ENCODE data around the gene POLE. TPM values are rescaled to one million over a fixed set of nuclear protein-coding genes. Genes with fewer than 3 reads are reported as not detected.

The POLE gene
- total and polyA plus RNA-seq, 10 of the 15 experiments (the other 5 are each of a cell fraction or from before 2014, with no cell fraction given), result 2.3 to 103 (median 37.1) TPM

GRCh38 chr12:132614029-132614428, 73.1 kb downstream of the POLE start (continued):
- TF ChIP-seq POLR2AphosphoS2 (IDR thresholded peaks at IDR 0.05; ENCODE audit: low read depth, low read length), result no peak
- TF ChIP-seq, protein P1, sequence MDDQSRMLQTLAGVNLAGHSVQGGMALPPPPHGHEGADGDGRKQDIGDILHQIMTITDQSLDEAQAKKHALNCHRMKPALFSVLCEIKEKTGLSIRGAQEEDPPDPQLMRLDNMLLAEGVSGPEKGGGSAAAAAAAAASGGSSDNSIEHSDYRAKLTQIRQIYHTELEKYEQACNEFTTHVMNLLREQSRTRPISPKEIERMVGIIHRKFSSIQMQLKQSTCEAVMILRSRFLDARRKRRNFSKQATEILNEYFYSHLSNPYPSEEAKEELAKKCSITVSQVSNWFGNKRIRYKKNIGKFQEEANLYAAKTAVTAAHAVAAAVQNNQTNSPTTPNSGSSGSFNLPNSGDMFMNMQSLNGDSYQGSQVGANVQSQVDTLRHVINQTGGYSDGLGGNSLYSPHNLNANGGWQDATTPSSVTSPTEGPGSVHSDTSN (IDR thresholded peaks at IDR 0.05; ENCODE audit: insufficient replicate concordance, low read depth, low read length), result no peak
- TF ChIP-seq HDGF (IDR thresholded peaks at IDR 0.05), result no peak
- TF ChIP-seq TBL1XR1 (IDR thresholded peaks at IDR 0.05; ENCODE audit: low read depth, low read length), result no peak
- TF ChIP-seq ETV6 (conservative IDR thresholded peaks at IDR 0.05 in 1 of 2, IDR thresholded peaks at IDR 0.05 in 1 of 2; ENCODE audit: borderline replicate concordance in 1 of 2, low read depth in 1 of 2), result no peak
- TF ChIP-seq, protein P2, sequence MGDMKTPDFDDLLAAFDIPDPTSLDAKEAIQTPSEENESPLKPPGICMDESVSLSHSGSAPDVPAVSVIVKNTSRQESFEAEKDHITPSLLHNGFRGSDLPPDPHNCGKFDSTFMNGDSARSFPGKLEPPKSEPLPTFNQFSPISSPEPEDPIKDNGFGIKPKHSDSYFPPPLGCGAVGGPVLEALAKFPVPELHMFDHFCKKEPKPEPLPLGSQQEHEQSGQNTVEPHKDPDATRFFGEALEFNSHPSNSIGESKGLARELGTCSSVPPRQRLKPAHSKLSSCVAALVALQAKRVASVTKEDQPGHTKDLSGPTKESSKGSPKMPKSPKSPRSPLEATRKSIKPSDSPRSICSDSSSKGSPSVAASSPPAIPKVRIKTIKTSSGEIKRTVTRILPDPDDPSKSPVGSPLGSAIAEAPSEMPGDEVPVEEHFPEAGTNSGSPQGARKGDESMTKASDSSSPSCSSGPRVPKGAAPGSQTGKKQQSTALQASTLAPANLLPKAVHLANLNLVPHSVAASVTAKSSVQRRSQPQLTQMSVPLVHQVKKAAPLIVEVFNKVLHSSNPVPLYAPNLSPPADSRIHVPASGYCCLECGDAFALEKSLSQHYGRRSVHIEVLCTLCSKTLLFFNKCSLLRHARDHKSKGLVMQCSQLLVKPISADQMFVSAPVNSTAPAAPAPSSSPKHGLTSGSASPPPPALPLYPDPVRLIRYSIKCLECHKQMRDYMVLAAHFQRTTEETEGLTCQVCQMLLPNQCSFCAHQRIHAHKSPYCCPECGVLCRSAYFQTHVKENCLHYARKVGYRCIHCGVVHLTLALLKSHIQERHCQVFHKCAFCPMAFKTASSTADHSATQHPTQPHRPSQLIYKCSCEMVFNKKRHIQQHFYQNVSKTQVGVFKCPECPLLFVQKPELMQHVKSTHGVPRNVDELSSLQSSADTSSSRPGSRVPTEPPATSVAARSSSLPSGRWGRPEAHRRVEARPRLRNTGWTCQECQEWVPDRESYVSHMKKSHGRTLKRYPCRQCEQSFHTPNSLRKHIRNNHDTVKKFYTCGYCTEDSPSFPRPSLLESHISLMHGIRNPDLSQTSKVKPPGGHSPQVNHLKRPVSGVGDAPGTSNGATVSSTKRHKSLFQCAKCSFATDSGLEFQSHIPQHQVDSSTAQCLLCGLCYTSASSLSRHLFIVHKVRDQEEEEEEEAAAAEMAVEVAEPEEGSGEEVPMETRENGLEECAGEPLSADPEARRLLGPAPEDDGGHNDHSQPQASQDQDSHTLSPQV (IDR thresholded peaks at IDR 0.05), result no peak
- TF ChIP-seq, protein P3, sequence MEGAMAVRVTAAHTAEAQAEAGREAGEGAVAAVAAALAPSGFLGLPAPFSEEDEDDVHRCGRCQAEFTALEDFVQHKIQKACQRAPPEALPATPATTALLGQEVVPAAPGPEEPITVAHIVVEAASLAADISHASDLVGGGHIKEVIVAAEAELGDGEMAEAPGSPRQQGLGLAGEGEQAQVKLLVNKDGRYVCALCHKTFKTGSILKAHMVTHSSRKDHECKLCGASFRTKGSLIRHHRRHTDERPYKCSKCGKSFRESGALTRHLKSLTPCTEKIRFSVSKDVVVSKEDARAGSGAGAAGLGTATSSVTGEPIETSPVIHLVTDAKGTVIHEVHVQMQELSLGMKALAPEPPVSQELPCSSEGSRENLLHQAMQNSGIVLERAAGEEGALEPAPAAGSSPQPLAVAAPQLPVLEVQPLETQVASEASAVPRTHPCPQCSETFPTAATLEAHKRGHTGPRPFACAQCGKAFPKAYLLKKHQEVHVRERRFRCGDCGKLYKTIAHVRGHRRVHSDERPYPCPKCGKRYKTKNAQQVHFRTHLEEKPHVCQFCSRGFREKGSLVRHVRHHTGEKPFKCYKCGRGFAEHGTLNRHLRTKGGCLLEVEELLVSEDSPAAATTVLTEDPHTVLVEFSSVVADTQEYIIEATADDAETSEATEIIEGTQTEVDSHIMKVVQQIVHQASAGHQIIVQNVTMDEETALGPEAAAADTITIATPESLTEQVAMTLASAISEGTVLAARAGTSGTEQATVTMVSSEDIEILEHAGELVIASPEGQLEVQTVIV (IDR thresholded peaks at IDR 0.05; ENCODE audit: borderline replicate concordance, partially characterized antibody), result no peak
- no peak for TF ChIP-seq NR2F1 (conservative IDR thresholded peaks at IDR 0.05)

All from GM12878 (cell line).